ENCODE results near the gene TMEM219. TPM values are rescaled to one million over a fixed set of nuclear protein-coding genes. Genes with fewer than 3 reads are reported as not detected.
A peak's percentile ranks its signal among the peaks of the same experiment; 100 is the strongest.

Gene TMEM219
- total RNA-seq, 1 donor from 2014 or later = 95.8 TPM

GRCh38 chr16:29994600-29995323, 32.9 kb downstream of the TMEM219 start:
- no peak for DNase-seq (ENCODE audit: low spot score)

GRCh38 chr16:29995324-29995910, 33.5 kb downstream of the TMEM219 start, which contains the start of gene HIRIP3:
HIRIP3 (minus strand) TSS chr16:29995617; CDS start chr16:29995605, 12 bp downstream.
- peak; percentile 96 for DNase-seq (ENCODE audit: low spot score)

GRCh38 chr16:29995911-29996765, 34.3 kb downstream of the TMEM219 start, which contains the start of gene INO80E:
INO80E (plus strand) TSS chr16:29996241; CDS start chr16:29996311, 70 bp downstream.
- DNase-seq (ENCODE audit: low spot score) = peak; percentile 100

GRCh38 chr16:29996766-29997250, 34.9 kb downstream of the TMEM219 start:
- DNase-seq (ENCODE audit: low spot score) = no peak

- no peak for DNase-seq (ENCODE audit: low spot score)
These were observed 37.7 kb downstream of the TMEM219 start for GRCh38 chr16:29999605-30000004.

GRCh38 chr16:30000735-30001631, 39.1 kb downstream of the TMEM219 start:
- no peak for DNase-seq (ENCODE audit: low spot score)

- DNase-seq (ENCODE audit: low spot score) = no peak
These were observed 40.9 kb downstream of the TMEM219 start for GRCh38 chr16:30002614-30003346.

- DNase-seq (ENCODE audit: low spot score) = no peak
These were observed 42.0 kb downstream of the TMEM219 start for GRCh38 chr16:30003670-30004423.

GRCh38 chr16:30004424-30004776, 42.5 kb downstream of the TMEM219 start:
- DNase-seq (ENCODE audit: low spot score) = no peak

GRCh38 chr16:30004811-30005242, 42.9 kb downstream of the TMEM219 start:
- no peak for DNase-seq (ENCODE audit: low spot score)

- DNase-seq (ENCODE audit: low spot score) = no peak
These were observed 43.6 kb downstream of the TMEM219 start for GRCh38 chr16:30005341-30006094.

- DNase-seq (ENCODE audit: low spot score) = no peak
These were observed 44.2 kb downstream of the TMEM219 start for GRCh38 chr16:30006095-30006473.

- DNase-seq (ENCODE audit: low spot score) = no peak
These were observed 44.9 kb downstream of the TMEM219 start for GRCh38 chr16:30006659-30007377.

- no peak for DNase-seq (ENCODE audit: low spot score)
These were observed 45.6 kb downstream of the TMEM219 start for GRCh38 chr16:30007378-30007895.

GRCh38 chr16:30009085-30009862, 47.4 kb downstream of the TMEM219 start:
- no peak for DNase-seq (ENCODE audit: low spot score)

GRCh38 chr16:30009990-30010843, 48.3 kb downstream of the TMEM219 start:
- DNase-seq (ENCODE audit: low spot score) = no peak
